CD4-positive, alpha-beta T cell treated with Interferon gamma for 1 hour (primary cell): ENCODE results near the gene IL31RA.

Experiments
- DNase-seq: peaks from one replicate; pipeline ENCODE4 v3.0.0-alpha.2; 2020

The IL31RA gene

GRCh38 chr5:55904152-55904551 lies 53.0 kb downstream of the IL31RA start:
- peak; percentile 4 for DNase-seq

- DNase-seq: no peak
These were observed 54.1 kb downstream of the IL31RA start for GRCh38 chr5:55905251-55905650.

- no peak for DNase-seq
These were observed 56.8 kb downstream of the IL31RA start for GRCh38 chr5:55907927-55908326.

GRCh38 chr5:55908804-55909203 lies 57.6 kb downstream of the IL31RA start:
- DNase-seq: no peak

GRCh38 chr5:55911784-55912653 lies 60.9 kb downstream of the IL31RA start:
- DNase-seq: no peak

GRCh38 chr5:55913466-55914413 lies 62.6 kb downstream of the IL31RA start:
- DNase-seq: no peak

GRCh38 chr5:55914971-55915370 lies 63.8 kb downstream of the IL31RA start:
- no peak for DNase-seq

- DNase-seq: no peak
These were observed 64.6 kb downstream of the IL31RA start for GRCh38 chr5:55915783-55916182.

- DNase-seq: no peak
These were observed 65.8 kb downstream of the IL31RA start for GRCh38 chr5:55916986-55917385.

- DNase-seq: no peak
These were observed 66.4 kb downstream of the IL31RA start for GRCh38 chr5:55917402-55918086.

GRCh38 chr5:55918087-55919035 lies 67.2 kb downstream of the IL31RA start:
- no peak for DNase-seq

GRCh38 chr5:55919625-55920024 lies 68.5 kb downstream of the IL31RA start:
- DNase-seq: no peak

- DNase-seq: no peak
These were observed 69.6 kb downstream of the IL31RA start for GRCh38 chr5:55920784-55921183.

GRCh38 chr5:55921617-55922016 lies 70.5 kb downstream of the IL31RA start:
- no peak for DNase-seq

- no peak for DNase-seq
These were observed 72.1 kb downstream of the IL31RA start for GRCh38 chr5:55923177-55923771.

- no peak for DNase-seq
These were observed 72.8 kb downstream of the IL31RA start for GRCh38 chr5:55923865-55924500.

GRCh38 chr5:55924744-55925143 lies 73.6 kb downstream of the IL31RA start:
- DNase-seq: no peak

GRCh38 chr5:55925181-55925580 lies 74.0 kb downstream of the IL31RA start:
- no peak for DNase-seq

GRCh38 chr5:55925712-55926111 lies 74.6 kb downstream of the IL31RA start:
- no peak for DNase-seq

GRCh38 chr5:55926476-55926875 lies 75.3 kb downstream of the IL31RA start:
- DNase-seq: no peak
